Immature natural killer cell (primary cell): Measurements from ENCODE around the gene PTPRH. TPM values are rescaled to one million over a fixed set of nuclear protein-coding genes. Genes with fewer than 3 reads are reported as not detected.

ENCODE experiments used
- DNase-seq, 3 donors: peaks; one replicate each; pipeline ENCODE4 v3.0.0; 2022; ENCODE audit warnings: mixed read lengths in 1 of 3
- H3K27ac Mint-ChIP-seq, 6 donors: one replicate each; pipeline ENCODE4 v1.8.0; 2020; ENCODE audit warnings: mixed read lengths in 6 of 6, mild to moderate bottlenecking in 5 of 6, inconsistent platforms in 4 of 6, moderate library complexity in 3 of 6
- H3K27me3 Mint-ChIP-seq, 3 donors: one replicate each; pipeline ENCODE4 v1.8.0; 2020 to 2021; ENCODE audit warnings: low read depth in 3 of 3, mild to moderate bottlenecking in 3 of 3, mixed read lengths in 3 of 3, moderate library complexity in 3 of 3, inconsistent platforms in 1 of 3
- H3K36me3 Mint-ChIP-seq, 3 donors: one replicate each; pipeline ENCODE4 v1.8.0; 2020; ENCODE audit warnings: mixed read lengths in 3 of 3, inconsistent platforms in 2 of 3, mild to moderate bottlenecking in 2 of 3
- H3K4me1 Mint-ChIP-seq, 2 donors: one replicate each; pipeline ENCODE4 v1.8.0; 2020; ENCODE audit warnings: inconsistent platforms in 2 of 2, mild to moderate bottlenecking in 2 of 2, mixed read lengths in 2 of 2, moderate library complexity in 1 of 2
- H3K4me3 Mint-ChIP-seq, 5 donors: one replicate each; pipeline ENCODE4 v1.8.0; 2020; ENCODE audit warnings: mild to moderate bottlenecking in 5 of 5, mixed read lengths in 5 of 5, inconsistent platforms in 3 of 5, moderate library complexity in 3 of 5
- H3K9me3 Mint-ChIP-seq, 6 donors: one replicate each; pipeline ENCODE4 v1.8.0; 2020; ENCODE audit warnings: mild to moderate bottlenecking in 6 of 6, mixed read lengths in 6 of 6, inconsistent platforms in 4 of 6, moderate library complexity in 3 of 6
- polyA plus RNA-seq, 3 donors: library from polyadenylated mRNA; unstranded; fragments of 300-500 nt; fragmentation: Illumina TruSeq; gene quantifications; one replicate each; pipeline ENCODE4 v1.2.3, GENCODE V29; 2021

Gene PTPRH, protein sequence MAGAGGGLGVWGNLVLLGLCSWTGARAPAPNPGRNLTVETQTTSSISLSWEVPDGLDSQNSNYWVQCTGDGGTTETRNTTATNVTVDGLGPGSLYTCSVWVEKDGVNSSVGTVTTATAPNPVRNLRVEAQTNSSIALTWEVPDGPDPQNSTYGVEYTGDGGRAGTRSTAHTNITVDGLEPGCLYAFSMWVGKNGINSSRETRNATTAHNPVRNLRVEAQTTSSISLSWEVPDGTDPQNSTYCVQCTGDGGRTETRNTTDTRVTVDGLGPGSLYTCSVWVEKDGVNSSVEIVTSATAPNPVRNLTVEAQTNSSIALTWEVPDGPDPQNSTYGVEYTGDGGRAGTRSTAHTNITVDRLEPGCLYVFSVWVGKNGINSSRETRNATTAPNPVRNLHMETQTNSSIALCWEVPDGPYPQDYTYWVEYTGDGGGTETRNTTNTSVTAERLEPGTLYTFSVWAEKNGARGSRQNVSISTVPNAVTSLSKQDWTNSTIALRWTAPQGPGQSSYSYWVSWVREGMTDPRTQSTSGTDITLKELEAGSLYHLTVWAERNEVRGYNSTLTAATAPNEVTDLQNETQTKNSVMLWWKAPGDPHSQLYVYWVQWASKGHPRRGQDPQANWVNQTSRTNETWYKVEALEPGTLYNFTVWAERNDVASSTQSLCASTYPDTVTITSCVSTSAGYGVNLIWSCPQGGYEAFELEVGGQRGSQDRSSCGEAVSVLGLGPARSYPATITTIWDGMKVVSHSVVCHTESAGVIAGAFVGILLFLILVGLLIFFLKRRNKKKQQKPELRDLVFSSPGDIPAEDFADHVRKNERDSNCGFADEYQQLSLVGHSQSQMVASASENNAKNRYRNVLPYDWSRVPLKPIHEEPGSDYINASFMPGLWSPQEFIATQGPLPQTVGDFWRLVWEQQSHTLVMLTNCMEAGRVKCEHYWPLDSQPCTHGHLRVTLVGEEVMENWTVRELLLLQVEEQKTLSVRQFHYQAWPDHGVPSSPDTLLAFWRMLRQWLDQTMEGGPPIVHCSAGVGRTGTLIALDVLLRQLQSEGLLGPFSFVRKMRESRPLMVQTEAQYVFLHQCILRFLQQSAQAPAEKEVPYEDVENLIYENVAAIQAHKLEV
- not detected for polyA plus RNA-seq

DNA sequence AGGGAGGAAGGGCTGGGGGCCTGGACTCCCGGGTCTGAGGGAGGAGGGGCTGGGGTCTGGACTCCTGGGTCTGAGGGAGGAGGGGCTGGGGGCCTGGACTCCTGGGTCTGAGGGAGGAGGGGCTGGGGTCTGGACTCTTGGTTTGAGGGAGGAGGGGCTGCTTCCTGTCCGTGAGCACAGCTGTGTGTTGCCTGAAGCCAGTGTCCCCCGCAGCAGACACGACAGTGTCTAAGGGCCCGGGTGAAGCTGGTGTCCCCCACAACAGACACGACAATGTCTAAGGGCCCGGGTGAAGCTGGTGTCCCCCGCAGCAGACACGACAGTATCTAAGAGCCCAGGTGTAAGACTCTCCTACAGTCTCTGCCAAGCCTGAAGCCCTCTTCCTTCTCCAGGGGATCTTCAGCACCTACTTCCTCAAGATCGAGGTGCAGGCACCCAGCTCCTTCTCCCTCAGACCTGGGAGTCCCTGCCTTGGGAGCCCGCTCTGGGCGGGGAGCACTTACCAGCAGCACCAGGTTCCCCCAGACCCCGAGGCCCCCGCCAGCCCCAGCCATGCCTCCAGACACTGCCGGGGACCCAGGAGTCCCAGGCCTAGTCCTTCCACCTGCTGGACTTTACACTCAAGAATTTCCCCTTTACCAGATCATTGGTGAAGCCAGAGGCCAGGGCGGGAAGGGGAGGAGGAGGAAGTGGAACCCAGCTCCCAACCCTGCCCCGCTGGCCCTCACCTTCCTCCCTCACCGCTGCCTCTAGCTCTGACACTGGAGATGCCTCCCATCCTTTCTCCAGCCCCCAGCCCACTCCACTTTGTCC lies at the start of gene PTPRH:
TSS of gene PTPRH (minus strand) at position 622 of the 813 bp plus-strand sequence. CDS start at position 554, 68 bp downstream.
- H3K4me1 Mint-ChIP-seq: peaks cover 4 to 6% of the 10 kb centered on the region in 2 donors
- H3K9me3 Mint-ChIP-seq: peaks cover 0 to 5% (median 3%) of the 10 kb centered on the region in 6 donors
- no peak within 1 kb of the TSS for H3K27ac Mint-ChIP-seq
- peaks cover 0 to 4% (median 3%) of the 10 kb centered on the region in 3 donors for H3K36me3 Mint-ChIP-seq
- no peak within 1 kb of the TSS for H3K4me3 Mint-ChIP-seq
- H3K27me3 Mint-ChIP-seq: peaks cover 1 to 9% (median 4%) of the 10 kb centered on the region in 3 donors
- no peak for DNase-seq

DNA sequence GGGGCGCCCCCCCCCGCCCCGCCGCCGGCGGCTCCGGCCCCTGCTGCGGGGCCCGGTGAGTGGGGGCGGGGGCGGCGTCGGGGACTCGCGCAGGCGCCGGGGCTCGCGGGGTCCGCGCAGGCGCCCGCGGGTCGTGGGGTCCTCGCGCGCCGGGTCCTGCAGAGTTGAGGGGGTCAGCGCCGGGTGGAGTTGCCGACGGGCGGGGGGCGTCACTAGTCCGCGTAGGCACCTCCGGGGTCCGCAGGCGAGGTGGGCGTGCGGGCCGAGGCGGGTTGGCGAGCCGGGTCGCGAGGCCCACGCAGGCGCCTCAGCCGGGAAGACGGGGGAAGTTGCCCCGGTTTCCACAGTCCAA lies 49.2 kb upstream of the PTPRH start:
- peaks cover 51 to 58% of the 10 kb centered on the region in 2 donors for H3K4me1 Mint-ChIP-seq
- no peak for DNase-seq

DNA sequence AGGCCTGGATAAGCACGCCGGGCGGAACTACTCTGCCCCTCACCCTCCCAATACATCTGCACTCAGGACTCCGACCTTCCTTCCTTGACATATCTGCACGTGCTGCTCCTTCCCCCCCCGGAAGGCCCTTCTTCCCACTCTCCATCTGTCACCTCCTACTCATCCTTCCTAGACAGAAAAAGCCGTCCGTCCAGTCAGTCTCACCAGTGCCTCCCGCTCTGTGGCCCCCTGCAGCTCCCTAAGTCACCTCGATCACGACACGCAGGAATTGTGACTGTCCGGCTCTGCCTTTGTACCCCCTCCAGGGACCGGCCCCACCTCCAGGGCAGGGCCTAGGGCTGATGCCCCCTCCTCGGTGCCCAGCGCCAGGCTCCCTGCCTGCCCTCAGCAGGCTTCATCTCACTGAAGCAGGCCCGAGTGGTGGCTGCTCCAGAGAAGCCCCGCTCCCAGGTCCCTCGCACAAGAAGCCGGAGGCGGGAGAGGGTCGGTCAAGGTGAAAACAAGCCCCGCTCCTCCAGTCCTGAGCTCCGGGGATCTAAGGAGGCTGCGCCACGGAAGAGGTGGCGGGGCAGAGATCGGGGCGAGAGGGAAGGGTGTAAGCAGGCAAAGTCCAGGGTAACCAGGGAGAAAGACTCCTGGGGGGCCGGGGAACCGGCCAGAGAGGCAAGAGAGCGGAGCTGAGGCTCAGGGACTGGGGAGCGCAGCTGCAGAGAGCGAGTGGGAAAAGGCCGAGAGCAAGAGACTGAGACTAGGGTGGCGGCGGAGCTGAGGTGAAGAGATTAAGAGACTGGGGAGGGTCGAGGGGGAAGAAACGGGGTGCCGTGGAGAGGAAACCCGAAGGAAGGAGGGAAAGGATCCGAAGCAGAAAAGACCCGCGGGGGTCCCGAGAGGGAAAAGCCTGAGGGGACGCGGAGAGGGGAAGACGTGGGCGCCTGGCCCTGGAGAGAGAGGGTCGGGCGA lies 48.4 kb upstream of the PTPRH start:
- Mint-ChIP-seq H3K4me1 (peaks cover 59 to 66% of the 10 kb centered on the region in 2 donors), H3K27ac (peak overlapping the region; percentile 96 to 99 (median 99)), H3K36me3 (peaks cover 0 to 3% (median under 1%) of the 10 kb centered on the region in 3 donors), H3K4me3 (peak overlapping the region; percentile 97 to 100 (median 98)), H3K9me3 (no peaks in the 10 kb centered on the region), H3K27me3 (peaks cover 7 to 22% (median 16%) of the 10 kb centered on the region in 3 donors)
- peak in 2 of 3 donors; percentile 17 to 19 for DNase-seq

More for the DNA sequence above, 49.2 kb upstream of the PTPRH start:
- H3K4me3 Mint-ChIP-seq: peak overlapping the region; percentile 88 to 99 (median 97)
- peak overlapping the region in 4 of 6 donors; percentile 94 to 99 (median 98) for H3K27ac Mint-ChIP-seq
- H3K27me3 Mint-ChIP-seq: peaks cover 7 to 22% (median 15%) of the 10 kb centered on the region in 3 donors
- no peaks in the 10 kb centered on the region for H3K9me3 Mint-ChIP-seq
- H3K36me3 Mint-ChIP-seq: peaks cover 0 to 8% (median 3%) of the 10 kb centered on the region in 3 donors

DNA sequence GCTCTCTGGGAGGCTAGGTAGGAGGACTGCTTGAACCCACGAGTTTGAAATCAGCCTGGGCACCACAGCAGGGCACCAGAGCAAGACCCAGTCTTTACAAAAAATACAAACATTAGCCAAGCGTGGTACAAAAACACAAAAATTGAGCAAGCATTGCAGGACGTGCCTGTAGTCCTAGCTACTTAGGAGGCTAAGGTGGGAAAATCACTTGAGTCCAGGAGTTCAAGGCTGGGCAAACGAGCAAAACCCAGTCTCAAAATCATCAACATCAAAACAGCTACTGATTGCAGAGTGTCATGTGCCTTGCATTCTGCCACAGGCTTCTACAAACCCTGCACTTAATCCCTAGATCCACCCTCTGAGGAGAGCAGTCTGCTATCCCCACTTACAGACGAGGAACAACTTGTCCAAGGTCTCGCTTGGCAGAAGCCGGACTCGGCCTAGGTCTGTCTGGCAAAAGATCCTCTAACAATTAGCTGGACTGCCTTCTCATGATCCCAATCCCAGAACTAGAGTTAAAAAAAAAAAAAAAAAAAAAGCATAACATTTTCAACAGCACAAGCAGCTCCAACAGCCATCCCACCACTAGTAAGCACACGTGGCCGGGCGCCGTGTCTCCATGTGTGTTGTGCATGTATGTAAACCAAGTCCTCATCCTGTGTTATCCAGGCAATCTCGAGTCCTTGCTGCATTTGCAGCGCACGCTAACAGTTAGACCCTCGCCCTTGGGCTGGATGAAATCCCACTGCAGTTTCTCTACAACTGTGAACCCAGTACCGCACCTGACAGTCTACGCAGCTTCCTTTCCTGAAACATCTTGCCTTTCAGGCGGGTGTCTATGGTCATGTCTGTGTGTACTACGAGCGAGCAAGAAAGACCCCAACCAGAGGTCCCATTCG lies 47.5 kb upstream of the PTPRH start:
- Mint-ChIP-seq H3K27me3 (peaks cover 7 to 23% (median 16%) of the 10 kb centered on the region in 3 donors), H3K27ac (peak overlapping the region; percentile 96 to 99 (median 99)), H3K36me3 (peaks cover 0 to 1% (median under 1%) of the 10 kb centered on the region in 3 donors), H3K9me3 (no peaks in the 10 kb centered on the region), H3K4me3 (peak overlapping the region; percentile 97 to 100 (median 98)), H3K4me1 (peaks cover 67 to 75% of the 10 kb centered on the region in 2 donors)
- no peak for DNase-seq

DNA sequence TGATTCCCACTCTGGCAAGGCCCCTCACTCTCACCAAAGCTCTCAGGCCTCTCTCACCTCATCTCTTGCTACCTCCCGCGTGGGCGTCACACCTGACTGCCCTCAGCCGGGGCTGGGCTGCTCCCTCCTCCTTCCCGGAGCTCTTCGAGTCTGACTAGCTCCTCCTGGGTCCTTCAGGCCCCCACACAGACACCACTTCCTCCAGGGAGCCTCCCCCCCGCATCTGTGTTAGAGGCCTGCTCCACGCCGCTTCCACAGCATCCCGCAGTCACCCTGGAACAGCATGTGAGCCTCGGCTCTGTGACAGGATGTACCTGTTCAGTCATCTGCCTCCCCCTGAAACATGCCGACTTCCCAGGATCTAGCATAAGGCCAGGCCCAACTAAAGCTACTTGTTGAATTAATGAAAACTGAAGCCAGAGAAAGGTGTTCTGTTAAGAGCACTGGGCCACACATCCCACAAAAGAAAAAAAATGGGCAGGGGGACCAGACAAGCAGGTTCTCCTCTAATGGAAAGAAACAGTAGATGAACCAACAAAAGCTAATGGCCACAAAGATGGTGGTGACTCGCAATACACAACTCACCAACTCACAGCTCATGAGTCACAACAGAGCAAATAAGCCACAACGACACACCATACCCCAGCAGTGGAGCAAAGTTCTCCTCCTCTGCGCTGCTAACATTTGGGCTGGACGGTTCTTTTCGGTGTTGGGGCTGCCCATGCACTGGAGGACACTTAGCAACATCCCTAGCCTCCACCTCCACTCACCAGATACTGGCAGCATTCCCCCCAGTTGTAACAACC lies 46.5 kb upstream of the PTPRH start:
- no peaks in the 10 kb centered on the region for H3K9me3 Mint-ChIP-seq
- peaks cover 77 to 85% of the 10 kb centered on the region in 2 donors for H3K4me1 Mint-ChIP-seq
- peaks cover 10 to 26% (median 16%) of the 10 kb centered on the region in 3 donors for H3K27me3 Mint-ChIP-seq
- peak overlapping the region; percentile 97 to 100 (median 98) for H3K4me3 Mint-ChIP-seq
- peak; percentile 31 to 37 (median 34) for DNase-seq
- peaks cover 0 to 3% (median 2%) of the 10 kb centered on the region in 3 donors for H3K36me3 Mint-ChIP-seq
- H3K27ac Mint-ChIP-seq: peak overlapping the region; percentile 96 to 99 (median 99)

DNA sequence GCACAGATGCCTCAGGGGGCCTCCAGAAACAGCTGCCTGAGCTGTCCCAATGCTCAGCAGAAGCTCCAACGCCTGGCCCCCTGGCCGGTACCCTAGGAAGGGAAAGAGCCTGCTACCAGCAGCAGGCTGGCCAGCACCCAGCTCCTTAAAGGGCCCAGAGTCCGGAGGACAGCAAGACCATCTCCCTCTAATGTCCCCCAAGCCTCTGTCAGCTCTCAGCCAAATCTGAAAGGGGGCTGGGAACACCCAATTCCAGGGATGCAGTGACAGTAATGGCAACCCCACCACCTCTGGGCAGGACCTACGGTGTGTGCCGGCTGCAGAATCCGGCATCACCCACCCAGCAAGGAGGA lies 45.3 kb upstream of the PTPRH start:
- Mint-ChIP-seq H3K27ac (peak overlapping the region; percentile 96 to 99 (median 99)), H3K4me1 (peaks cover 78 to 82% of the 10 kb centered on the region in 2 donors), H3K36me3 (peaks cover 0 to 3% (median 2%) of the 10 kb centered on the region in 3 donors), H3K9me3 (no peaks in the 10 kb centered on the region), H3K4me3 (peak overlapping the region; percentile 97 to 100 (median 98)), H3K27me3 (peaks cover 9 to 26% (median 16%) of the 10 kb centered on the region in 3 donors)
- DNase-seq: no peak

DNA sequence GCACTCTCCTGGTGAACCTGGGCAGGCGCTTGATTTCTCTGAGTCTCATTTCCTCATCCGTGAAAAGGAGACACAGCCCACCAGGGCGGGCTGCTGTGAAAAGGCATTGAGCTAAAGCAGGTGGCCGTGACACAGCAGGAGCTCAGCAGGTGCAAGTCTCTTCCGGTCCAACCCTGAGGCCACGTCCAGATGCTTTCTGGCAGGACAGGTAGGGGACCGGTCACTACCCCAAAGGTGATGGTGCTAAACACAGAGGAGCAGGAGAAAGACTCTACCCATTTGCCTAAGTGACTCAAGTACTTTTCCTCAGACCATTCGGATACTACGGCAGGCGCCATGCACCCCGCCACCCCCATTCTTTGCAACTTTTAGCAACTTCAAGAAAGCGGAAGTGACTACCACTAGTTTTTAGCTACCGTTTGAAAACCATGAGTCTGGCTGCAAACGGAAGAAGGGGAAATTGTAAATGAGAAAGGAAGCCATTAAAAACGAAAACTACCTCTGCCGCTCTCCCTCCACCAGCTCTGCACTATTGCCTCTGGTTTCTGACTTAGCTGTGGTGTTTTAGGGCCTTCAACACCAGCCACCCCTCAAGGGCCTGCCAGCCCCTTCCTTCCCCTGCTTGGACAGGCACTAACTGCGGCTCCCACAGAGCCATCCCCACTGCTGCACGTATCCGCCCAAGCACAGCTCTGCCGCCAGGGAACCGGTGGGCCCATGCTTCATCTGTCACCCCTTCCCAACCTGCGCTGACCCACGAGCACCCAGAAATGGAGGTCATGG lies 44.7 kb upstream of the PTPRH start:
- peaks cover 75 to 82% of the 10 kb centered on the region in 2 donors for H3K4me1 Mint-ChIP-seq
- H3K27me3 Mint-ChIP-seq: peaks cover 5 to 21% (median 13%) of the 10 kb centered on the region in 3 donors
- H3K9me3 Mint-ChIP-seq: no peaks in the 10 kb centered on the region
- peak; percentile 76 to 77 (median 77) for DNase-seq
- H3K4me3 Mint-ChIP-seq: peak overlapping the region; percentile 97 to 100 (median 98)
- H3K36me3 Mint-ChIP-seq: peaks cover 0 to 3% (median 2%) of the 10 kb centered on the region in 3 donors
- peak overlapping the region; percentile 96 to 99 (median 99) for H3K27ac Mint-ChIP-seq

DNA sequence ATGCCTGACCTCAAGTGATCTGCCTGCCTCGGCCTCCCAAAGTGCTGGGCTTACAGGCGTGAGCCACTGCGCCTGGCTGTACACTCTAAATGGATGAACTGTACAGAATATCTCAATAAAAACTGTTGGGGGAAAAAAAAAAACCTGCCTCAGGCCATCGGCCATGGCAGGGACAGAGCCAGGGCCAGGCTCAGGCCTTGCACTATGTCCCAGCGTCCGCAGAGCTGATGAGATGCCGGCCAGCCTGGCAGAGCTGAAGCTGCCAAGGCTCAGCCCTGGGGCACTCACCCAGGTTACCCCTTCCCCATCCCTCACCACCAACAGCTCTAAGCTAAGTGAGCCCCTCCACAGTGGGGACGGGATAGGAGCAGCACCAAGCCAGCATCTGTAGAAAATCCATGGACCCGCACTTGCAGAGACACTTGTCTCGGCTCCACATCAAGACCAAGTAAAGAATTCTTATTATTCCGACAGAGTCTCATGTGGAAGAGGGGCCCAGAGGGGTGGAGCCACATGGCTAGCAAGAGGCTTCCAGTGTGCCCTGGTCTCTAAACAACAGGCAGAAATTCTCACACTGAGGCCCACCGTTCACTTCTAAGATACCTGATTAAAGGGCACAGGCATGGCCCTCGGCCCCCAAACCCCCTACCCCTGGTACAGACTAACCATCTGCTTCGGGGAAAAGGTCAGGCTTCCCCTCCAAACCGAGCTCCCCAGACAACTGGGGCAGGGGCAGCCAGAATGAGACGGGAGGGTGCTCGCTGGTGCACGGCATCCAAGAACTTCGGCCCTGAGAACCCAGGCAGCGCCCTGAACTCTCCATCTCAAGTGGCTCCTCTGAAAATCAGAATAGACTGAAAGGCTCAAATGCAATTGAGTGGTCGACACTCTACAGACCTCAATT lies 43.7 kb upstream of the PTPRH start:
- Mint-ChIP-seq H3K9me3 (no peaks in the 10 kb centered on the region), H3K4me3 (peak overlapping the region; percentile 97 to 100 (median 98)), H3K27me3 (peaks cover 3 to 17% (median 10%) of the 10 kb centered on the region in 3 donors), H3K27ac (peak overlapping the region; percentile 96 to 99 (median 99)), H3K36me3 (peaks cover 0 to 3% (median 2%) of the 10 kb centered on the region in 3 donors), H3K4me1 (peaks cover 85 to 91% of the 10 kb centered on the region in 2 donors)
- no peak for DNase-seq
